Fibroblast of lung (primary cell): ENCODE measurements around the gene ELK3.

Experiments used
- CTCF ChIP-seq, 2 donors: IDR thresholded peaks in 1 of 2; conservative IDR thresholded peaks in 1 of 2; 1 replicate in 1 of 2; 2 replicates in 1 of 2; pipeline ENCODE4 v1.5.1; 2011 to 2012; ENCODE audit warnings: low read length in 2 of 2, control low read depth in 1 of 2, inconsistent platforms in 1 of 2, low read depth in 1 of 2, mild to moderate bottlenecking in 1 of 2
- EZH2 ChIP-seq: IDR thresholded peaks from 2 replicates; pipeline ENCODE4 v1.5.1; 2012; ENCODE audit warnings: low read length, control low read depth, mild to moderate bottlenecking; ENCODE audit errors: missing control alignments

GRCh38 chr12:96195845-96196451, 1.8 kb downstream of the ELK3 start:
- TF ChIP-seq CTCF (conservative IDR thresholded peaks at IDR 0.05 in 1 of 2, IDR thresholded peaks at IDR 0.05 in 1 of 2; ENCODE audit: low read depth in 1 of 2, low read length in 2 of 2) (no peak), EZH2 (no peak)
